Stimulated activated CD4-positive, alpha-beta T cell treated with anti-CD3 and anti-CD28 coated beads, Interleukin-15, amount 100 ng/mL, for 48 hours (primary cell): ENCODE results near the gene CEMIP.
"Not testable (repeated sequence)": the region's sequence is repeated elsewhere in the genome, so short reads cannot be mapped to it uniquely, and the experiment has no call there.

Experiments used
- DNase-seq, 2 donors: peaks; one replicate each; pipeline ENCODE4 v3.0.0-alpha.2; 2020; ENCODE audit warnings: low read depth in 2 of 2

The CEMIP gene

DNA sequence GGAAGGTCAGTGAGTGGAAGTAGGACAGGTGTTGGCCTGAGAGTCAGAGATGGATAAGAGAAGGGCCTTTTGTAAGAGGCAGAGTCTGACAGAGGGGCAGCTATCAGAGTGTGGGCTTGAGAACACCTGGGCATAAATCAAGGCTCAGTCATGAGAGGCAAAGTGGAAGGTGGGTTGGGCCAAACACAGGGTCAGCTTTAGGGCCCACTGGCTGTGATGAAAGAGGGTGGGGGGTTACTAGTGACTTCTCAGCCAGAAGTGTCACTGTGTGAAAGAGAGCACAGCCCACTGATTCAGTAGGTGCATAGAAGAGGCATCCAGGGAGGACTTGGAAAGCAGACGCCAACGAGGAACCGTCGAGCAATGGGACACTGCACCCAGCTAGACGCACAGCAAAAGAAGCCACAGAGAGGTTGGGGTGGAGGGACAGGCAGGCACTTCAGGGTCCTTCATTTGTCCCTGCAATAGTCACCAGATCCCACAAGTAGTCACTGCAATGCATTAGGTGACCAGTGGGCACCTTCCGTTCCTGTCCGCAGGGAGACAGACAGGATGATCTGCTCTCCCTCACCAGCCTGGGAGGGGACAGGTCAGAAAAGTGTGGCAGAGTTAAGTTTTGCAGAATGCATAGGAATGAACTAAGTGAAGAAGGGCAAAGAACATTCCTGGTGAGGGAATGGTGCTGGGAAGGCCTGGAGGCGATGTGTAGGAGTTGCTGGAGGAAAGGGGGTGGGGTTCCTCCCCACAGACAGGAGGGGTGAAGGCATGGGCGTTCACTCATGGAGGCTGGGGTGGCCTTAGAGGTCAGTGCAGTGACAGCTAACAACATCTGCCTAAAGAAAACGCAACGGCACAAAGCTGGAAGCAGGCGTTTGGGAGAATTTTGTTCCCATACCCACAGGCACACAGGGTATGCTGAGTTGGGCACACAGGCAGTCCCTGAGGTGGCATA, 174.1 kb downstream of the CEMIP start:
- no peak for DNase-seq

DNA sequence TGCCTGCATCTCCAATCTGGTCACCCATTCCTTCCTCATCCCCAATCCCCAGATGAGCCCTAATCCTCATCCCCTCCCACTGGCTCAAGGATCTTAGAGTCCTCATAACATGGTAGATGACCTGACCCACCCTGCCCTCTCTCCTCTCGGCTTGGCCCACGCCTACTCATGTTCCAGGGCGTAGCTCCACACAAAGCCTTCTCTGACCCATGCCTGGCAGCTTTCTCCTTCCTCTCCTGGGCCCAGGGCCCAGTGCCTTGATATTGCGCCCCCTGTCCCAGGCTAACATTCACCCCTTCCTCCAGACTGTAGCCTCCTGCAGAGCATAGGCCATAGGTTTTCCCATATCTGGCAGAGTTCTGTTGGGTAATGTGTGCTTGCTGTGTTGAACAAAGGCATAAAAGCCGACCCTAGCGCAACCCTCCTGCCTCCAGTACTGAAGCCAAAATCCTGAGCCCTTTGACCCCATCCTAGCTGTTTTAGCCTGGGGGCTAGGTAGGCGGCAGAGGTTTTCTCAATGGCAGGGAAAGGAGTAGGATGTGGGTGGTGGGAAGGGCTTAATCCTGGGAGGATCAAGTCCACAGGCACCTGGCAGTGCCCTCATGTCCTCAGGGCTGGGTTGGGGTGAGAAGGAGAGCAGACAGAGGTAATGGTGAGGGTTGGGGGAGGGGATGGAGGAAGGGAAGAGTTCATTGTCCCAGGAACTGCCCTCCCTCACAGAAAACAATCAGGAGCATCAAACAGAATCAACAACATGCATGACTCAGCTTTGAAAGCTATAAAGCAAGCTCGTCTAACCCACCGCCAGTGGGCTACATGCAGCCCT, 175.0 kb downstream of the CEMIP start:
- DNase-seq: no peak

DNA sequence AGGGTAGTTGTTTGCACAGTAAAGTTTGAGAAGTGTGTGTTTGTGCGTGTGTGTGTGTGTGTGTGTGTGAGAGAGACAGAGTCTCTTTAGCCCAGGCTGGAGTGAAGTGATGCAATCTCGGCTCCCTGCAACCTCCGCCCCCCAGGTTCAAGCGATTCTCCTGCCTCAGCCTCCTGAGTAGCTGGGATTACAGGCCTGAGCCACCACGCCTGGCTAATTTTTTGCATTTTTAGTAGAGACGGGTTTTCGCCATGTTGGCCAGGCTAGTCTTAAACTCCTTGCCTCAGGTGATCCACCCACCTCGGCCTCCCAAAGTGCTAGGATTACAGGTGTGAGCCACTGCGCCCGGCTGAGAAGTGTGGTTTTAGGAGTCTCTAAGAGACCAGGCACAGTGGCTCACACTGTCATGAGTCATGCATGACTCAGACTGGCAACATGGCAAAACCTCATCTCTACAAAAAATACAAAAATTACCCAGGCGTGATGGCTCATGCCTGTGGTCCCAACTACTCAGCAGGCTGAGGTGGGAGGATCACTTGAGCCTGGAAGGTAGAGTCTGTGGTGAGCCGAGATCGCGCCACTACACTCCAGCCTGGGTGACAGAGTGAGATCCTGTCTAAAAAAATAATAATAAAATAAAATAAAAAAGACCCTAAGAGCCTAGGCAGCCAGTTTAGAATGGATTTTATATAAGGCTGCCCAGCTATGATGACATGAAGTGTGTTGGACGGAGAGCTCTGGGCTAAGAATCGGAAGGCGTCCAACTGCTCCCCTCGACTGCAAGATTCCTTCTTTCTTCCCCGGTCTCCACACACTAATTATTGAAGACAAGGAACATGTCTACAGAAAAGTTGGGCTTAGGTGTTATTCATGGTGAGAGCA, 176.6 kb downstream of the CEMIP start:
- peak; percentile 60 to 63 for DNase-seq

DNA sequence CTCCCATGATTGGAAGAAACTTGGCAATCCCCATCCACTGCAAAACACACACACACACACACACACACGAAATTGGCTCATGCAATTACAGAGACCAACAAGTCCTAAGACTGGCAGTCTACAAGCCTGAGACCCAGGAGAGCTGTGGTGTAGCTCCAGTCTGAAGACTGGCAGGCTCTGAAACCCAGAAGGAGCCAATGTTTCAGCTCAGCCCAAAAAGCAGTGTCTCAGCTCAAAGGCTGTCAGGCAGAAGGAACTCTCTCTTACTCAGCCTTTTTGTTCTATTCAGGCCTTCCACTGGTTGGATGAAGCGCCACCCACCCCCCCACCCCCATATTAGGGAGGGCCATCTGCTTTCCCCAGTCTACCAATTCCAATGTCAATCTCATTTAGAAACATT, 178.4 kb downstream of the CEMIP start:
- no peak for DNase-seq

DNA sequence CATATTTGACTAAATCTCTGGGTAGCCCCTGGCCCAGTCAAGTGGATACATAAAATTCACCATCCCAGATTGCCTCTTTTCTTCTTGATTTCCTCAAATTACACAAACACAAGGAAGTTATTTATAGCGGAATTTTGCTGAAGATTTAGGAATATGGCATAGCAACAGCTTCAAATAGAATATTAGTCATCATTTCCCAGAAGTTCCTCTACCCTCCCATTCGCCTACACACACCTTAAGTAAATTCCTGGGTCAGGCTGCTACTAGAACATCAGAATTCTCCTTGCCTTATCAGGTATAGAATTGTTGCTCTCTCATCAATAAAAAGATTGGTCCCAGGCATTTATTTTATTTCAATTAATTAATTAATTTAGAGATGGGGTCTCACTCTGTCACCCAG, 178.8 kb downstream of the CEMIP start:
- DNase-seq: no peak

DNA sequence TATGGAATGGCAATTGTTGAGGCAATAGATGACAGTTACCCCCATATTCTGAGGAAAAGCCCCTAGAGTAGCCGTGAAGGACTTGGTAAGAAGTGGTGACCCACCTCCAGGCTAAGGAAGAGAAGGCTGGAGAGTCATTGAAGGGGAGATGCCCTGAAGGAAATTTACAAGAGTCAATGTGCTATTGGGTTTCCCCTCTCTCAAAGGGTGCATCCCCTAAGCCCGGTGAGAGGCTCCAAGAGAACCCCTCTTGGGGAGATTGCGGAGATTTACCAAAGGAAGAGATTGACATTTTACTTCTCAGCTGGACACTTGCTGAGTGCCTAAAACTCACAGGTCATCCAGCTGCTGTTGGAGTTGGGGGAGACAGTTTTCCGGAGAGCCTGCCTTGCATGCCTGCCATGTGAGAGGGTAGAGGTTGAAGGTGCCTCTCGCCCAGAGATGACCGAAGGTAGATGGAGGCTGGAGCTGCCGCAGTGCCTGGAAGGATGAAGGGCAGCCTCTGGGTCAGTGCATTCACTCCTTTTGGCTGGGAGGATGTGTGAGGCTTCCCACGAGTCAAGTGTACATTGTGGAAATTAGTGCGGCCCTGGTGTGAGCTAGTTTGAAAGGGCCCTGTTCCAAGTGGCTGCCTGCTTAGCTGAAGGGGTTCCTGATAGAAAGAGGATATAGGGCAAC, 179.8 kb downstream of the CEMIP start:
- DNase-seq: no peak

DNA sequence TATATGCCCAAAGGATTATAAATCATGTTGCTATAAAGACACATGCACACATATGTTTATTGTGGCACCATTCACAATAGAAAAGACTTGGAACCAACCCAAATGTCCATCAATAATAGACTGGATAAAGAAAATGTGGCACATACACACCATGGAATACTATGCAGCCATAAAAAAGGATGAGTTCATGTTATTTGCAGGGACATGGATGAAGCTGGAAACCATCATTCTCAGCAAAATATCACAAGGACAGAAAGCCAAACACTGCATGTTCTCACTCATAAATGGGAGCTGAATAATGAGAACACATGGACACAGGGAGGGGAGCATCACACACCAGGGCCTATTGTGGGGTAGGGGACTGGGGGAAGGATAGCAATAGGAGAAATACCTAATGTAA, 186.3 kb downstream of the CEMIP start:
- DNase-seq: not testable (repeated sequence)

DNA sequence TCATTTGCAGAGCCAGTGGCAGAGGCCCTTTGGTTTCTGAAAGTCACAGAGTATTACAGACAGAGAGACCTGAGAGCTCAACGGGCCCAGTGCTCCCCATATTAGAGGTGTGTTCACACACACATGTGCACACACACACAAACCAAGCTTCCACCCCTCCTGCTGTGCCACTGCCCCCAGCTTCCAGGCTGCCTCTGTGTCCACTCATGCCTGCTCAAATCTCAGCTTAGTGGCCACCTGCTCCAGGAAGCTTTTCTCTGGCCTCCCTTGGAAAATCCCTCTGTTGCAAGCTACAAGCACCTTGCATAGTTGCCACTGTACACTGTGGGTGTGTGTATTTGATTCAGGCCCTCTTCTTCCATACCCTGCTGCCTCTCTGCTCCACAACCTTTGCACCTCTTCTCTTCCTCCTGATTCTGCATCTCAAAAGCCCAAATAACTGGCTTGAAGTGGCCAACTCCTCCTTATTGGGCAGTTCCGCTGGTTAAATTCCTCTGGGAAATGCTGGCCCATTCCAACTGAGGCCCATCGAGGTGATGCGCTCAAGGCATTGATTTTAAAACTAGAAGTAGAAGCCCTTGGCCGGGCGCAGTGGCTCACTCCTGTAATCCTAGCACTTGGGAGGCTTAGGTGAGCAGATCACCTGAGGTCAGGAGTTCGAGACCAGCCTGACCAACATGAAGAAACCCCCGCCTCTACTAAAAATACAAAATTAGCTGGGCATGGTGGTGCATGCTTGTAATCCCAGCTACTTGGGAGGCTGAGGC, 187.4 kb downstream of the CEMIP start:
- no peak for DNase-seq

DNA sequence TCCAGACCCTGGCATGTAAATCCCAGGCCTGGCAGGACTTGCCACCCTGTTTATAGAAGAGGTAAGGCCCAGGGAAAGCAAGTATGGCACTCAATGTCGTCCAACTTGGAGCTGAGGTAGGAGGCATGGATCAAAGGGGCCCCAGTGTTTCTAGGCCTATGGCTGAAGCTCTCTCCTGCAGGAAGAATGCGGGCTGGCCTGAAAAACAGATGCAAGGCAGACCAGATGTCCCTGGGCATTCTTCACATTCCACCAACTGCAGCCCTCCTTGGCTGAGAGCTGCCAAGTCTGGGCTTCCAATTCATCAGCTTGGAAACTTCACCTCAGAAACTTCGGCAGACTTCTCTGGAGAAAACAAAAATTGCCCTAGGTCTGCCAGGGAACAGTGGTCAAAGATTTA, 188.3 kb downstream of the CEMIP start:
- no peak for DNase-seq

DNA sequence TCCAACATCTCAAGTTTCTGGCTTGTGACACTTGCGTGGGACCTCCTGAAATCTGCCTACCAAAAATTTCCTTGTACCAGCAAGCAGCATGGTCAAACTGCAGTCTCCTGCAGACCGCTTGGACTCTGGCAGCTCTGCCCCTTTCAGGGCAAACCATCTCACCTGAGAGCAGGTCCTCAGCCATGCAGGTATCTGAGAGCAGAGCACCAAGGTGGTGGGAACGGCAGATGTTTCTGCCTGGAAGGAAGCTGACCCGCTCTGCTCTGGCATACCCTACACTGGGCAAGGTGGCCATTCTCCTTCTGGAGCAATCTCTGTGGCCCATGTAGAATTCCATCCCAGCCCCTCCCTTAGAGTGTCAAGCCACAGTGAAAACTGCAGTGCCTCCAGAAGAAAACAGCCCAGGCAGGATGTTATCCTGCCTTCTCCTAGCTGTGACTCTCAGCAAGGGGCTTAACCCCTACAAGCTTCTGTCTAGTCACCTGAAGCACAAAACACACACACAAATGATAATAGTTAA, 188.9 kb downstream of the CEMIP start:
- DNase-seq: no peak

DNA sequence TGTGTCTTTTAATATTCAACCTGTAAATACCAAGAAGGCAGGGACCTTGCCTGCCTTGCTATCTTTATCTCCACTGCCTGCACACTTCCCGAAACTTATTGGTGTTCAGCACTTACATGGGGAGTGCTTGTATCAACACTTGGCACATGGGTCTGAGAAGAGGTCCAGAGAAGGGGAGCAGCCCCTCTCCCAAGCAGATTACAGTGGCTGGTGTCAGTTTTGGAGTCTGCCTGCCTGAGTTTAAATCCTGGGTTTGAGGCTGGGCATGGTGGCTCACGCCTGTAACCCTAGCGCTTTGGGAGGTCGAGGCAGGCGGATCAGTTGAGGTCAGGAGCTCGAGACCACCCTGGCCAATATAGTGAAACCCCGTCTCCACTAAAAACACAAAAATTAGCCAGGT, 190.1 kb downstream of the CEMIP start:
- DNase-seq: no peak

DNA sequence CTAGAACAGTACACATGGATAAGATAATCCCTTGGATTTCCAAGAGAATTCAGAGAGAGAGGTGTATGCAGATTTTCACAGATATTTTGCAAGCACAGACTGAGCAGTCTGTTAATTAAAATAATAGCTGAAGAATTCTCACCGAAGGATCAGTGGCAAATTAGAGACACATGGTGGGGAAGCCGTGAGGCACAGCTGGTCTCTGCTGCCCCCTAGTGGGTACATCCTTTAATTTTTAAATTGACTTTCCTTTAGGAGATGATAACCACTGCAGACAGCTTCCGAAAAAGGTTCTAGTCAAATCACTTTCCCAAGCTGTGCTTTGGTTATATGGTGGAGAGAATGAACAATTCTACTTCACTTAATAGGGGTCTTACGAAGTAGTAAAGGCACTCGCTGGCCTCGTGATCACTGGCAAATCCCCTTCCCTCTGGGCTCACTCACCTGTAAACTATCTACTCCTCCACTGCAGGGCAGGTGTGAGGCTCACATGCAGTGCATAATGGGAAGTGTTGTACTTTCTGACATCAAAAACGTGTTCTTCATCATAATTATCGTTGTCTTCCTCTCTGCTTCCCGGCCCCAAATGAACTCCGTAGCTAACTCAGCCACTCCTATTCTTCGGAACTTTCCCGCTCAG, 191.0 kb downstream of the CEMIP start:
- DNase-seq: peak in 1 of 2 donors; percentile 45

DNA sequence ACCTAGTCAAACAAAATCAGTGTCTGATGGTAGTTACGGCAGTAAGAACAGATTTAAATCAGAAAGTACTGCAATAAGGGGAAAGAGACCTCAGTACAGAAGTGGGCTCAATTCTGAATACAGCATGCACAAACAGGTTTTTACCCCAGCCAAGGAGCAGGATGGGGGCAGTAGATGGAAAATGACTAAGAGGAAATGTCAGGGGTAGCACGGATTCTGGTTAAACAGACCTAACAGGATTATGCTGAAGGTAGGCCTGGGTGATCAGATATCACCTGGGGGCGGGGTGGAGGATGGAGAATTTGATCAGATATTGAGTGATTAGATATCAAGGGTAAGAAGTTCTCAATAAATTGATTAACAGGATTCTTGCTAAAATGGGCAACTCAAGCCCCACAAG, 191.5 kb downstream of the CEMIP start:
- DNase-seq: no peak

DNA sequence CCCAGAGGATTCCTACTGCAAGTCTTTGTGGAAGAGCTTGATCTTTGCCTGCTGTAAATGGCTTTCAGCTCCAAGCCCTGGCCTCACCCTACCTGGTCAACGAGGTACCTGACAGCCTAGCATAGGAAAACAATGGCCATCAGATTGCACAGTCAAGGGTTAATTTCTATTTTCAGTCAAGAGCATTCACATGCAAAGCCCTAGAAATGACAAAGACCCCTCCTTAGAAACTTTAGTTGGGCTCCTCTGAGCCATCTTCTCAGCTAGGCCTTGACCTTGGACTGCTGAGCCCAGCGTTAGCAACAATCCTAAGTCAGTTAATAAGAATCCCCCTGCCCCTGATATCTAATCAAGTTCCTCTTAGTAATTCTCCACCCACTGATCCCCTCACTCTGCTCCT, 192.0 kb downstream of the CEMIP start:
- DNase-seq: no peak

DNA sequence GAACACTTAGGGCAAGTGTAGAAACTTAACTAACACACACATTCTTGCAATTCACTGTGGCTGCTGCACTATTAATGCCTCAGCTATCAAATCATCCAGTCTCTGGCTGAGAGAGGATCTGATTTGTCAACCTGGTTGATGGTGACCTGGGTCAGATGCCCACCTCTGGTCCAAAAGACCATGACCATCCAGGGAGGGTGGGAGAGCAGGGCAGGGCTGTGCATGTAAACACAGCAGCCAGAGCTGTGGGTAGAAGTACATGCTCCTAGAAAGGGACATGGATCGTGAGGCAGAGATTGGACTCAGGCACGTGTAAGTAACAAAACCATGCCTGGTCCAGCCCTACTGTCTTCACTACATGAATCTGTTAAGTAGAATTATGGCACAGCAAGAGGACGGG, 193.1 kb downstream of the CEMIP start:
- DNase-seq: no peak

DNA sequence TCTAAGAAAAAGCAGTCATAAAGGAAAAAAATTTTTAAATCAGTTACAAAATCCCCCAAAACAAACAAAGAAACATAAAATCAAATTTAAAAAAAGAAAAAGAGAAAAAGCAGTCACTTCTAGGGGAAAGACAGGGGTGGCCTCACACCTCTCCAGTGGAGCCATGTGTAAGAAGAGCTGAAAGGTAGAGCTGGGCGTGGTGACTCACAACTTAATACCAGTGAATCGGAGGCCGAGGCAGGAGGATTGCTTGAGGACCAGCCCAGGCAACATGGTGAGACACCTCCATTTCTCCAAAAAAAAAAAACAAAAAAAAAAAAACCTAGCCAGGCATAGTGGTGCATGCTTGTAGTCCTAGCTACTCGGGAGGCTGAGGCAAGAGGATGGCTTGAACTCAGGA, 195.7 kb downstream of the CEMIP start:
- no peak for DNase-seq

DNA sequence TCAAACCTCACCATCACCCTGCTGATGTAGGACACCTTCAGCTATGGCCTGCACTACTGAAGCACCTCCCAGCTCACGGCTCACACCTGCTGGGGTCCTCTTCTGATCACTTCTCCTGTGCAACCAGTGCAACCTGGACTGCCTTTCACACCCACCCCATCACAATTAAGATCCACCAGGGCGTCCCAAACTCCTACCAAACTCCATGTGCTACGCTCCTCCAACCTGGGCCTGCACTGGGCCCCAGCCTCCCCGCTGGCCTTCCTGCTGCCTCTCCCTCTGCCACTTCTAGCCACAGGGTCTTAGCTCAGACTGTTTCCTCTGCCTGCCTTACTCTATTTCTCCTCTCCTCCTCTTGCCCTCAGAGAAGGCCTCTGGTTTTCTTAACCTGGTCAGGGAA, 197.7 kb downstream of the CEMIP start:
- DNase-seq: no peak

DNA sequence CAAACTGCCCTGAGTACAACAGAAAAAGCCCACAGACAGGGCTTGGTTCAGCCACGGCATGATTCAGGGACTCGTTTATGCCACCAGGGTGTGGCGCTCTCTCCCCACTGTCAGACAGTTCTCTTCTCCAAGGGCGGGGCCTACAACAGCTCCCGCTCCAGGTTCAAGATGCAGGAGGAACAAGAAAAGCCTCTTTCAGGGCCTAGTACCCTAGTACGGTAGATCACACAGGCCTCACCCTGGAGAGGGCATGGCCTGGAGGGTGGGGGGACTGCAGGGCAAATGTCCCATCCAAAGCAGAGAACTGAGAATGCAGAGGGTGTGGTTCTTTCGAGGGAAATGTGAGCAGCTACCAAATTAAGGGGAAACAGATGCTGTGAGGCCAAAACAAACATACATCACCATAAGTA, 198.5 kb downstream of the CEMIP start:
- peak in 1 of 2 donors; percentile 19 for DNase-seq

DNA sequence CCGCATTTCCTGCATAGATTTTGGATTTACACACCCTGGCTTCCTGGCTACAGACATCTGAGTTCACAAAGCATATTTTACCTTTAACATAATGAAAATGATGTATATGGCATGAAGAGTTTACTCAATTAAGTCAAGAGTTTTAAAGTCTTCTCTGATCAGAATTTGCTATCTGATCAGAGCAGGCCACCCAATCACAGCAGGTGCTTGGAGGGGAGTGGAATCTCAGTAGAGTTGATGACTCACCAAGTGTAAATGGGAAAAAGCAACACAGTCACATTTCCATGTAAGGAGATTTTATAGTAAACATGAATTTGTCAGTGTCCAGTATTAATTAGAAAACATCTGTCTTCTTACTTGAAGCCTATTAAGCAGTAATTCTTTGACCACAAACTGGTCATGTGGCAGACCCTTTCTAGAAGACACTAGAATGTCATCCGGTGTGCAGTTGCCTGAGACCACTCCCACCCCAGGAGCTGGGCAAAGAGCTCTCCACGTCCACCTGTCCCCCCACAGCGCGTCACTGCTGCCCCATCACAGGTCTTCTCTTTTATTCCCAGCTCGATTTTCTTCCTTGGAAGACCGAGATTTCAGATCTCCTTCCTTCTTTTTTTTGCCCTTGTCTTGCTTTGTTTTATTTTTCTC, 199.6 kb downstream of the CEMIP start:
- DNase-seq: no peak
